SKM-1 (cell line): ENCODE results near the gene ABHD13.
"Not testable (repeated sequence)": the region's sequence is repeated elsewhere in the genome, so short reads cannot be mapped to it uniquely, and the experiment has no call there.

Source experiments
- DNase-seq: peaks from one replicate; lab custom pipeline; 2025; ENCODE audit not compliant: unreplicated experiment; lab: John Stamatoyannopoulos, UW

The ABHD13 gene

GRCh38 chr13:108218044-108218974, at the start of gene ABHD13:
Gene ABHD13, plus strand, starts transcription at chr13:108218392. Its CDS starts 10,827 bp downstream, at chr13:108229219.
- peak; percentile 83 for DNase-seq

- DNase-seq = no peak
These were observed 49.3 kb upstream of the ABHD13 start for GRCh38 chr13:108168929-108169328.

DNA sequence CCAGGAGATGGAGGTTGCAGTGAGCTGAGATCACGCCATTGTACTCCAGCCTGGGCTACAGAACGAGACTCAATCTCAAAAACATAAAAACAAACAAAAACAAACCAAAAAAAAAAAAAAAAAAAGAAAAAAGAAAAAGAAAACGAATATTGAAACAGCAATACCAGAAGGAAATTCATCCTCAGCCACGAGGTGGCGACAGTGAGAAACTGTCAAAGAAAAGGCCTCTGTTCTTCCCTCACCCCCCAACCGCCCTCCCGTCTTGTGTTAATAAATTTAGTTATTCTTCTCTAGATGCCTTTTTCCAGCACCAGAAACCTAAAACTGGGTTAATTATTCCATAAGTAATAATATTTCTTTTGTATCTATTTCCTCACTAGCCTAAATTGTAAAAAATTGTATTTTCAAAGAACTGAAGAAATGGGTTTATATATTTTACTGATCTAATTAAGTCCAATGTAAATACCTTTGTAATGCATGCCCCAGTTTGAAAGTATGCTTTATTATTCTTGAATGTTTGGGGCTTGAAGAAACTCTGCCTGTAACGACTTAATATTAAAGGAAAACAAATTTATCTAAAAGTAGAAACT, 41.4 kb upstream of the ABHD13 start:
- peak; percentile 4 for DNase-seq

DNA sequence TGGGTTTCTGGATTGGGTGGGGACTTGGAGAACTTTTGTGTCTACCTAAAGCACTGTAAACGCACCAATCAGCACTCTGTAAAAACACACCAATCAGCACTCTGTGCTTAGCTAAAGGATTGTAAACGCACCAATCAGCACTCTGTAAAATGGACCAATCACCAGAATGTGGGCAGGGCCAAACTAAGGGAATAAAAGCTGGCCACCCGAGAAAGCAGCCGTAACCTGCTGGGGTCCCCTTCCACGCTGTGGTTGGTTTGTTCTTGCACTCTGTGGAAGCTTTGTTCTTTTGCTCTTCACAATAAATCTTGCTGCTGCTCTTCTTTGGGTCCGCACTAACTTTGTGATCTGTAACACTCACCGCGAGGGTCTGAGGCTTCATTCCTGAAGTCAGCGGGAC, 40.1 kb upstream of the ABHD13 start:
- DNase-seq = no peak

GRCh38 chr13:108182652-108183051, 35.5 kb upstream of the ABHD13 start:
- no peak for DNase-seq

DNA sequence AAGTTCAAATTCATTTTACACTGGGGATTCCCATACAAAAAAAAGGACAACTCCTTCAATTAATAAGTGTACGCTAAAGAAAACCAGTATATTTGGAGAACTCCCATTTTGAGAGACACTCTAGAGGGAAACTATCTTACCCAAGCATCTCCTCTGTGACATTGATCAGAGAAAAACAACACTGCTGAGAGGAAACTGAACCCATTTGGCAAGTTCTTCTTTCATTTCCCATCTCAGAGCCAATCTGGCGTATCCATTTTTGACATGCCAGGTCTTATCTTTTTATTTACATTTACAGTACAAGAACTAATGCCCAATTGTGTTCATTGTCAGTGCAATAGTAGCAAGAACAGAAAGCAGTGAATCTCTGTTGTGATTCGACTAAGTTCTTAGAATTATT, 33.0 kb upstream of the ABHD13 start:
- DNase-seq = no peak

- DNase-seq = no peak
These were observed 29.9 kb upstream of the ABHD13 start for GRCh38 chr13:108188260-108188659.

GRCh38 chr13:108190897-108191296, 27.3 kb upstream of the ABHD13 start:
- DNase-seq = no peak

GRCh38 chr13:108193806-108194205, 24.4 kb upstream of the ABHD13 start:
- DNase-seq = no peak

- DNase-seq = no peak
These were observed 23.7 kb upstream of the ABHD13 start for GRCh38 chr13:108194435-108194936.

GRCh38 chr13:108195146-108195545, 23.0 kb upstream of the ABHD13 start:
- DNase-seq = no peak

GRCh38 chr13:108195861-108196260, 22.3 kb upstream of the ABHD13 start:
- no peak for DNase-seq

- no peak for DNase-seq
These were observed 17.3 kb upstream of the ABHD13 start for GRCh38 chr13:108200781-108201398.

- DNase-seq = no peak
These were observed 7.6 kb upstream of the ABHD13 start for GRCh38 chr13:108210551-108210950.

- no peak for DNase-seq
These were observed 5.3 kb upstream of the ABHD13 start for GRCh38 chr13:108212886-108213285.

- no peak for DNase-seq
These were observed 4.2 kb upstream of the ABHD13 start for GRCh38 chr13:108213946-108214345.

- no peak for DNase-seq
These were observed 3.5 kb upstream of the ABHD13 start for GRCh38 chr13:108214441-108215271.

DNA sequence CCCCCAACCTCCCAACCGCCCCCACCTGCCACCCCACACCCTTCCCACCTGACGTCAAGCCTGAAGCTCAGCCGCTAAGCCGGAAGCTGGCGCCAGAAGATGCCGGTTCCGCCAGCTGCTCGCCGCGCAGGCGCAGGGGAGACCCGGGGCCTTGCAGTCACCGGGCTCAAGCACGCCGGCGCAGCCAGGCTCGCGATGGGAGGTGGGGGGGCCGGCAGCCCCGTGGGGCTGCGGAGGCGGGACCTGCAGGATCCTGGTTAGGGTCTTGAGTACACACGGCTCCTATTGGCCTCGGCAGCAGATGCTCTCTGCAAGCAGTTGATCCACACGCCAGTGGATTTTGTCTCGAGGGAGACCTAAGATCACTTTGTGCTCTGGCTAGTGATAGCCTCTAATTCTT, 2.8 kb upstream of the ABHD13 start, which contains the start of gene LIG4:
LIG4 (minus strand) TSS at position 101 of the 400 bp plus-strand sequence. CDS start 4,268 bp downstream, outside the sequence.
- DNase-seq = peak; percentile 48

- DNase-seq = not testable (repeated sequence)
These were observed 717 bp upstream of the ABHD13 start for GRCh38 chr13:108217307-108218043.

- DNase-seq = no peak
These were observed 1.8 kb downstream of the ABHD13 start for GRCh38 chr13:108220041-108220440.
